Hematopoietic multipotent progenitor cell treated with erythropoietin and hydrocortisone succinate and interleukin-3 and kit ligand, for 17 days (in vitro differentiated cells): ENCODE results near the gene NECTIN1.

ENCODE experiments used
- DNase-seq: peaks from one replicate; pipeline ENCODE4 v3.0.0-alpha.2; 2015; ENCODE audit warnings: low spot score

The NECTIN1 gene

GRCh38 chr11:119671051-119671450 is 57.9 kb downstream of the NECTIN1 start:
- DNase-seq: no peak

- DNase-seq: no peak
Measured at GRCh38 chr11:119669487-119669886, 59.5 kb downstream of the NECTIN1 start.

GRCh38 chr11:119668676-119669075 is 60.3 kb downstream of the NECTIN1 start:
- no peak for DNase-seq

GRCh38 chr11:119666463-119667131 is 62.4 kb downstream of the NECTIN1 start:
- DNase-seq: peak; percentile 79

- DNase-seq: no peak
Measured at GRCh38 chr11:119666061-119666460, 62.9 kb downstream of the NECTIN1 start.

- no peak for DNase-seq
Measured at GRCh38 chr11:119664701-119665420, 64.1 kb downstream of the NECTIN1 start.

- DNase-seq: no peak
Measured at GRCh38 chr11:119664063-119664572, 64.9 kb downstream of the NECTIN1 start.

- DNase-seq: no peak
Measured at GRCh38 chr11:119663279-119663678, 65.7 kb downstream of the NECTIN1 start.

- no peak for DNase-seq
Measured at GRCh38 chr11:119661226-119661625, 67.8 kb downstream of the NECTIN1 start.

- DNase-seq: no peak
Measured at GRCh38 chr11:119659971-119660723, 68.9 kb downstream of the NECTIN1 start.

GRCh38 chr11:119652907-119653659 is 75.9 kb downstream of the NECTIN1 start:
- no peak for DNase-seq

- no peak for DNase-seq
Measured at GRCh38 chr11:119651802-119652584, 77.0 kb downstream of the NECTIN1 start.

- DNase-seq: no peak
Measured at GRCh38 chr11:119650251-119650650, 78.7 kb downstream of the NECTIN1 start.

- DNase-seq: no peak
Measured at GRCh38 chr11:119647254-119647653, 81.7 kb downstream of the NECTIN1 start.

GRCh38 chr11:119645018-119645417 is 84.0 kb downstream of the NECTIN1 start:
- DNase-seq: no peak

GRCh38 chr11:119644502-119644901 is 84.5 kb downstream of the NECTIN1 start:
- no peak for DNase-seq

GRCh38 chr11:119643876-119644225 is 85.1 kb downstream of the NECTIN1 start:
- no peak for DNase-seq

- no peak for DNase-seq
Measured at GRCh38 chr11:119643212-119643875, 85.7 kb downstream of the NECTIN1 start.

- DNase-seq: peak; percentile 54
Measured at GRCh38 chr11:119641983-119642745, 86.8 kb downstream of the NECTIN1 start.

- no peak for DNase-seq
Measured at GRCh38 chr11:119640541-119640940, 88.5 kb downstream of the NECTIN1 start.
